Calu3 (cell line): ENCODE results near the gene GINS1. TPM values are rescaled to one million over a fixed set of nuclear protein-coding genes. Genes with fewer than 3 reads are reported as not detected.

Experiments used
- BruUV-seq: library from RNA; stranded (reverse); fragments of 400-500 nt; replicated peaks from 2 replicates; lab custom pipeline; 2021; lab: Mats Ljungman, UMichigan
- CTCF ChIA-PET: fragments of 300-600 bp; sonication (Branson Sonifier 250); formaldehyde crosslinking; loops from one replicate; lab custom pipeline; 2022; ENCODE audit warnings: antibody characterized with exemption; lab: Charles Lee
- DNase-seq: peaks from one replicate; pipeline ENCODE4 v3.0.0; 2022
- H3K27ac Mint-ChIP-seq: one replicate; pipeline ENCODE4 v1.8.0; 2022; ENCODE audit warnings: mixed read lengths; ENCODE audit not compliant: unreplicated experiment
- H3K27me3 Mint-ChIP-seq: one replicate; pipeline ENCODE4 v1.8.0; 2022; ENCODE audit warnings: mixed read lengths; ENCODE audit not compliant: unreplicated experiment
- H3K36me3 Mint-ChIP-seq: one replicate; pipeline ENCODE4 v1.8.0; 2022; ENCODE audit warnings: mild to moderate bottlenecking, moderate library complexity, mixed read lengths; ENCODE audit not compliant: insufficient read depth, unreplicated experiment
- H3K4me1 Mint-ChIP-seq: one replicate; pipeline ENCODE4 v1.8.0; 2022; ENCODE audit warnings: mild to moderate bottlenecking, low read depth, mixed read lengths; ENCODE audit not compliant: unreplicated experiment
- H3K4me3 Mint-ChIP-seq: one replicate; pipeline ENCODE4 v1.8.0; 2022; ENCODE audit warnings: mild to moderate bottlenecking, low read depth, moderate library complexity, mixed read lengths; ENCODE audit not compliant: unreplicated experiment
- H3K9me3 Mint-ChIP-seq: one replicate; pipeline ENCODE4 v1.8.0; 2022; ENCODE audit warnings: low read depth, mixed read lengths; ENCODE audit not compliant: unreplicated experiment
- CTCF ChIP-seq: fragments of 200-600 bp; IDR thresholded peaks from one replicate; pipeline ENCODE4 v1.8.0; 2022; ENCODE audit warnings: antibody characterized with exemption; ENCODE audit not compliant: unreplicated experiment
- intact Hi-C: fragments of 100-400 bp; cut with micrococcal nuclease; formaldehyde crosslinking; loops from one replicate; pipeline ENCODE4 v1.10.0; 2022; ENCODE audit not compliant: unreplicated experiment
- total RNA-seq: library from RNA; stranded (reverse); gene quantifications from 2 replicates; pipeline ENCODE4 v1.2.3, GENCODE V29; 2022

Gene GINS1
- total RNA-seq, 1 experiment from 2014 or later, result 10.3 TPM

DNA sequence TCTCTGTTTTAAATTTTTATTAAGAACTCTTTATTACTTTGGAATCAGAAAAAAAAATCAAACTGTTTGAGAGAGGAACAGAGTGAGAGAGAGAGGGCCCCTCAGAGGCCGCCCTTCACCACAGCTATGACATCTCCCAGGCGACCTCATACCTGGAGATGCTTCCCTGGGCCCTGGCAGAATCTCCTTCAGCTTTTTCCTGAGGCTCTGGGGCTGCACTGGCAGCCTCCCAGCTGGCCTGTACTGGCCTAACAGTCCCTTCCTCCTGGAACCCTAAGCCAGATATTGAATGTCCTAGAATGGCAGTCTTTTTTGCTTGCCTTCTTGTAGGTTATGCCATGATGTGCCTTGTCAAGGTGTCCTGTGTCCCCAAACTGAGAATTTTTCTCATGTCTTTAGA, 30.6 kb upstream of the GINS1 start:
- CTCF ChIA-PET, result no interaction called here
- Mint-ChIP-seq H3K4me1 (no peaks in the 10 kb centered on the region), H3K27me3 (no peaks in the 10 kb centered on the region), H3K36me3 (no peaks in the 10 kb centered on the region), H3K4me3 (no peak overlapping the region), H3K27ac (no peak overlapping the region), H3K9me3 (no peaks in the 10 kb centered on the region)
- intact Hi-C loops, result no loop called here
- DNase-seq, result no peak
- BruUV-seq, result no TSS peak
- TF ChIP-seq CTCF, result no peak

GRCh38 chr20:25378189-25378883, 29.1 kb upstream of the GINS1 start:
- Mint-ChIP-seq H3K36me3 (no peaks in the 10 kb centered on the region), H3K9me3 (no peaks in the 10 kb centered on the region), H3K27ac (no peak overlapping the region), H3K4me1 (no peaks in the 10 kb centered on the region), H3K27me3 (no peaks in the 10 kb centered on the region), H3K4me3 (no peak overlapping the region)
- no TSS peak for BruUV-seq
- CTCF ChIA-PET, result no interaction called here
- DNase-seq, result no peak
- TF ChIP-seq CTCF, result no peak
- intact Hi-C loops, result no loop called here

DNA sequence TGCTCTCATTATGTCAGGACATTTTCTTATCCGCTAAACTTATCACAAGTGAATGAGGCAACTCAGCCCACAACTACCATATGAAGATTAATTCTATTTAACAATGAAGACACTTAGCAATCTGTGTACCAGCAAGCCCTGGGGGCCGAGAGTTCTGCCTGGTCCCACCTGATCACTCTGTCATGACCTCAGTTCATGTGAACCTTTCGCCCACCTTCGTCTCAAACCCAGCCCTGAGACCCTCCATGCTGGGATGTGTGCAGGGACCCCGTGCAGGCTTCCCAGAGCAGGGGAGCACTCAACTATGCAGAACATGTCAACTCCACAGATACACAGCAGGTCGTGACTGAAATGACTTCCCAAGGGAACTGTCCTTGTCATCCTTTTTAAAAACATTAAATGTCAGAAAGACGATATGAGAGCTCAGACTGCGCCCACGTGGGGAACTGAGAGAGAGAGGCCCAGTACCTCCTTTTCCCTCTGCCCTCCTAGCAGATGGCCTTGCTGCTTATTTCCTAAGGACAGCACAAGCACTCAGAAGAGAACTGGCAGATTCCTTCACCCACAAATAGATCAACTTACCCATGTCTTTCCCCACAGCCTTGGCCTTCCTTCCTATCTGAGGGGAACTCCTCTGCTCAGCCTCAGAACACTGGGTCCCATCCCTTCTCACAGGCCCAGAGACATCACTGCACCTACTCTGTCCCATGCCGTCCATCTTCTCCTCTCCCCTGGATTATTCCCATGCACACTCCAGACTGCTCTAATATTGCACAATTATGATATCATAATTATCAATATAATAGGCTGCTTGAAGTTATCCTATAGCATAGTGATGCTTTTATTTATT, 28.4 kb upstream of the GINS1 start:
- CTCF ChIA-PET, result interaction anchor here (0.7 kb wide), 1 partner anchor 20 kb away, joined by 3 read pairs; no protein-coding TSS in a partner anchor

More for the DNA sequence above, 28.4 kb upstream of the GINS1 start:
- no peaks in the 10 kb centered on the region for H3K4me1 Mint-ChIP-seq
- no peaks in the 10 kb centered on the region for H3K9me3 Mint-ChIP-seq
- H3K27me3 Mint-ChIP-seq, result no peaks in the 10 kb centered on the region
- H3K27ac Mint-ChIP-seq, result no peak overlapping the region
- no peak for TF ChIP-seq CTCF
- intact Hi-C loops, result no loop called here
- no peaks in the 10 kb centered on the region for H3K36me3 Mint-ChIP-seq
- no peak overlapping the region for H3K4me3 Mint-ChIP-seq
- BruUV-seq, result no TSS peak
- DNase-seq, result no peak
